ENCODE results near the gene DCTN5.

DNA sequence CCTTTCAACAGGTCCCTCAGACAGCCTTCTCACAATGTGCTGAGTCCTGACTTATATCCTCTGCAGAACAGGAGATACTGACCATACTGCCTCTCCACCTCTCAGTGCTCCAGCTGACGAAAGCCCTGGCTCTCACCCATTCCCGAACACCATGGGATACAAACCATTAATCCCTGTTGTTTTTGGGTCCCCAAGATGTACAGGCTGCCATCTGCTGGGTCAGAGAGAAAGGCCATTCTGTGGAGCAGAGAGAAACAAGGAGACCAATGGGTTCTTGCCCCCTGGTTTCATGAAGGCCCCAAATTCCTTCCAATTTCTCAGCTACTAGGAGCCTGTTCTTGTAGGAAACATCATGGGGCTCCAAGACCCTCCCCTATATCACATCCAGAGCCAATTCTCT is 68.7 kb downstream of the DCTN5 start:
- TF ChIP-seq, protein P1, sequence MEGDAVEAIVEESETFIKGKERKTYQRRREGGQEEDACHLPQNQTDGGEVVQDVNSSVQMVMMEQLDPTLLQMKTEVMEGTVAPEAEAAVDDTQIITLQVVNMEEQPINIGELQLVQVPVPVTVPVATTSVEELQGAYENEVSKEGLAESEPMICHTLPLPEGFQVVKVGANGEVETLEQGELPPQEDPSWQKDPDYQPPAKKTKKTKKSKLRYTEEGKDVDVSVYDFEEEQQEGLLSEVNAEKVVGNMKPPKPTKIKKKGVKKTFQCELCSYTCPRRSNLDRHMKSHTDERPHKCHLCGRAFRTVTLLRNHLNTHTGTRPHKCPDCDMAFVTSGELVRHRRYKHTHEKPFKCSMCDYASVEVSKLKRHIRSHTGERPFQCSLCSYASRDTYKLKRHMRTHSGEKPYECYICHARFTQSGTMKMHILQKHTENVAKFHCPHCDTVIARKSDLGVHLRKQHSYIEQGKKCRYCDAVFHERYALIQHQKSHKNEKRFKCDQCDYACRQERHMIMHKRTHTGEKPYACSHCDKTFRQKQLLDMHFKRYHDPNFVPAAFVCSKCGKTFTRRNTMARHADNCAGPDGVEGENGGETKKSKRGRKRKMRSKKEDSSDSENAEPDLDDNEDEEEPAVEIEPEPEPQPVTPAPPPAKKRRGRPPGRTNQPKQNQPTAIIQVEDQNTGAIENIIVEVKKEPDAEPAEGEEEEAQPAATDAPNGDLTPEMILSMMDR (conservative IDR thresholded peaks at IDR 0.05 in 1 of 2, IDR thresholded peaks at IDR 0.05 in 1 of 2; ENCODE audit: low read depth in 1 of 2, low read length in 2 of 2) = no peak
- TF ChIP-seq EZH2 (IDR thresholded peaks at IDR 0.05; ENCODE audit: low read length, missing control alignments) = no peak
